ENCODE results near the gene STYX.

DNA sequence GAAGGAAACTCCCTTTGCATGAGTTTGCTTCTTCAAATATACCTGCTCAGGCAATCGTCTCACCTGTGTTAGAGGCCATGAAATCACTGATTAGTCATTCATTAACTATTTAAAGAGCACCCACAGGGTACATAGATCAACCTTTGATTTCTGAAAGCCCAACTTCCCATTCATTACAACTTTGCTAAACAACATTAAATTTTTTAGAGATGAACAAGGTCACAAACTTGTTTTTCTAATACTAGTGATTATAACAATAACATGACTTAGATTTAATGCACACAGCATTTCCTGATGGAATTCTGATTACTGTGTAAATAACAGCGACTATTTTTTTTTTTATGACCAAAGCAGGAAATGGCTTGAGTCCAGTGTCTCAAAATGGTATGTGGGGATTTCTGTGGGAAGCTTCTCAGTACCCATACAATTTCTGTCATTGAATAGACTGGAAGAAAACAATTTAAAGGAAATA lies 29.2 kb upstream of the STYX start:
- TF ChIP-seq POLR2A (IDR thresholded peaks at IDR 0.05; ENCODE audit: low read depth, low read length) (no peak), POLR2AphosphoS5 (IDR thresholded peaks at IDR 0.05; ENCODE audit: low read depth, low read length) (no peak), TAF1 (IDR thresholded peaks at IDR 0.05; ENCODE audit: low read depth, low read length) (no peak), POU2F2 (IDR thresholded peaks at IDR 0.05; ENCODE audit: low read depth, low read length) (no peak), PAX5 (IDR thresholded peaks at IDR 0.05; ENCODE audit: insufficient read depth, low read length, severe bottlenecking) (no peak), SPI1 (IDR thresholded peaks at IDR 0.05; ENCODE audit: low read depth, low read length) (no peak)
